GM12874 (cell line): ENCODE data around the gene LRRK1.

Experiments used
- TF ChIP-seq, protein P1 (sequence below): IDR thresholded peaks from 2 replicates; pipeline ENCODE4 v1.5.1; 2011; ENCODE audit warnings: low read depth, mild to moderate bottlenecking, control low read depth, low read length, moderate library complexity; ENCODE audit not compliant: insufficient read depth

Gene LRRK1

GRCh38 chr15:101051291-101052030, 132.3 kb downstream of the LRRK1 start:
- TF ChIP-seq, protein P1, sequence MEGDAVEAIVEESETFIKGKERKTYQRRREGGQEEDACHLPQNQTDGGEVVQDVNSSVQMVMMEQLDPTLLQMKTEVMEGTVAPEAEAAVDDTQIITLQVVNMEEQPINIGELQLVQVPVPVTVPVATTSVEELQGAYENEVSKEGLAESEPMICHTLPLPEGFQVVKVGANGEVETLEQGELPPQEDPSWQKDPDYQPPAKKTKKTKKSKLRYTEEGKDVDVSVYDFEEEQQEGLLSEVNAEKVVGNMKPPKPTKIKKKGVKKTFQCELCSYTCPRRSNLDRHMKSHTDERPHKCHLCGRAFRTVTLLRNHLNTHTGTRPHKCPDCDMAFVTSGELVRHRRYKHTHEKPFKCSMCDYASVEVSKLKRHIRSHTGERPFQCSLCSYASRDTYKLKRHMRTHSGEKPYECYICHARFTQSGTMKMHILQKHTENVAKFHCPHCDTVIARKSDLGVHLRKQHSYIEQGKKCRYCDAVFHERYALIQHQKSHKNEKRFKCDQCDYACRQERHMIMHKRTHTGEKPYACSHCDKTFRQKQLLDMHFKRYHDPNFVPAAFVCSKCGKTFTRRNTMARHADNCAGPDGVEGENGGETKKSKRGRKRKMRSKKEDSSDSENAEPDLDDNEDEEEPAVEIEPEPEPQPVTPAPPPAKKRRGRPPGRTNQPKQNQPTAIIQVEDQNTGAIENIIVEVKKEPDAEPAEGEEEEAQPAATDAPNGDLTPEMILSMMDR, result no peak

DNA sequence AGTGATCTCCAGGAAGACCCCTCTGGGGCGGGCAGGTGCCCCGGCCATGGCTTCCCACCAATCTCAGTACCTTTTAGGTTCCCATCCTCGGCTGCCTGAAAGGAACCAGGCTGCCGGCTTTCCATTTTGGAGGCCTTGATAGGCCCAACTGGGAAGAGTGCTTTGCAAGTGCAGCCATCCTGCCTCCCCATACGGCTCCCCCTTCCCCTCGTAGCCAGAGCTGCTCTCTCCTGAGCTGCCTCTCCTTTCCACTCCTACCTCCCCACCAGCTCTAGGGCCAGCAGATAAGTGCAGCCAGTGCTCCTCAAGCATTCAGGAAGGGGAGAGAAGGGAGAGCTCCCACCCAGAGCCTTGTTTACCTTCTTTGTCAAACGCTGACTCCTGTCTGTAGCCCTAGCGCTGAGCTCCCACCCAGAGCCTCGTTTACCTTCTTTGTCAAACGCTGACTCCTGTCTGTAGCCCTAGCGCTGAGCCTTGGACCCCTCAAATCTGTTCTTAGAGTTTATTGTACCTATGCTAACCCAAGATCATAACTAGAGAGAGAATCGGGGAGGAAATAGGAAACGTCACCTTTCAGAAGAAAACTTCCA, 133.0 kb downstream of the LRRK1 start:
- TF ChIP-seq, protein P1, result no peak

GRCh38 chr15:101052681-101053121, 133.5 kb downstream of the LRRK1 start:
- TF ChIP-seq, protein P1, result no peak

GRCh38 chr15:101053261-101053660, 134.1 kb downstream of the LRRK1 start:
- TF ChIP-seq, protein P1, result no peak

DNA sequence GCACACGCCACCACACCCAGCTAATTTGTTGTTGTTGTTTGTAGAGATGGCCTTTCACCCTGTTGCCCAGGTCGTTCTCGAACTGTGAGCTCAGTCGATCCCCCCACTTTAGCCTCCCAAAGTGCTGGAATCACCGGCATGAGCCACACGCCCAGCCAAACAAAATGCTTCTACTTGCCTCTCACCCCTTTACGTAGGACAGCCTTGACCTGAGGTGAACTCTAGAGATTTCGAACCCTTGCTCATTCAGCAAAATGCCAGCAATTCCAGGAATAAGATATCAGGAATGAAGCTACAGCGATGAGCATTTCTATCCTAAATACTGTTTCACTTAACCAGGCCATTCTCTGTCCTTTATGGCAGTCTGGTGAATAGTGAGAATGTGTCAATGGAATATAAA, 135.0 kb downstream of the LRRK1 start:
- TF ChIP-seq, protein P1, result no peak

DNA sequence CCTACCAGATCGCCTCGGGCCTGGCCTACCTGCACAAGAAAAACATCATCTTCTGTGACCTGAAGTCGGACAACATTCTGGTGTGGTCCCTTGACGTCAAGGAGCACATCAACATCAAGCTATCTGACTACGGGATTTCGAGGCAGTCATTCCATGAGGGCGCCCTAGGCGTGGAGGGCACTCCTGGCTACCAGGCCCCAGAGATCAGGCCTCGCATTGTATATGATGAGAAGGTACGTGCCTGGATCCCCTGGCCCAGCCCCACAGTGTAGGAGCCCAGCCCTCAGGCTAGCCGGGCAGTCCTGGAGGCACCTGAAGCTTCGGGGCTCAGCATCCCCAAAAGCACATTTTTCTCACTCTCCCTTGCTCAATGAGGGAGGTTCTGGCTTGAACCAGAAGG, 135.8 kb downstream of the LRRK1 start:
- TF ChIP-seq, protein P1, result no peak

DNA sequence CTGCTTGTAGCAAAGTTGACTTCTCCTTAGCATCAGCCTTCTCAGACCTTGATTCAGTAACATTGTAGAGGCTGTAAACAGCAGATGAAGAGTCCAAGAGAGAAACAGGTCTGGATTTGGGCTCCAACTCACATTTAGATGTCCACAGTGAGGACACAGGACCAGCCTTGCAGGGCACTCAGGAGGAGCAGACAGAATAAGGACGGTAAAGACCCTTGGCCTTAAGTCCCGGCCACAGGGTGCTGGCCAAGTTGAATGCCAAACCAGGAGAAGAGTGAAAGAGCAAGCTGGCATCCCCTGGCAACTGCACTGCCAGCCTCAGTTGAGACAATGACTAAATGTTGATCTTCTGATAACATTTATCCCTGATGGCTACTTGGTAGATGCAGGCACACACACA, 136.3 kb downstream of the LRRK1 start:
- TF ChIP-seq, protein P1, result no peak
